Upper lobe of left lung (tissue), 6 donors: Measurements from ENCODE around the gene MESD. TPM values are rescaled to one million over a fixed set of nuclear protein-coding genes. Genes with fewer than 3 reads are reported as not detected.
A peak's percentile ranks its signal among the peaks of the same experiment; 100 is the strongest.

Source experiments
- ATAC-seq, 2 donors: fragments of 200-7000 bp; cut with Tn5 transposase; one replicate each; pipeline ENCODE4 v1.9.1; 2022; ENCODE audit warnings: mild to moderate bottlenecking in 2 of 2, moderate library complexity in 2 of 2; ENCODE audit not compliant: low FRiP score in 2 of 2
- DNase-seq, 2 donors: peaks; one replicate each; pipeline ENCODE4 v3.0.0-alpha.2; 2019 to 2020
- H3K27ac ChIP-seq, 4 donors: fragments of 200-600 bp; sonication (generic); one replicate each; pipeline ENCODE4 v1.5.1; 2016 to 2019
- H3K27me3 ChIP-seq, 4 donors: fragments of 200-600 bp; sonication (generic); one replicate each; pipeline ENCODE4 v1.5.1; 2017 to 2019
- H3K36me3 ChIP-seq, 4 donors: fragments of 200-600 bp; sonication (generic); one replicate each; pipeline ENCODE4 v1.5.1; 2016 to 2019
- H3K4me1 ChIP-seq, 4 donors: fragments of 200-600 bp; sonication (generic); one replicate each; pipeline ENCODE4 v1.5.1; 2018 to 2019
- H3K4me3 ChIP-seq, 4 donors: fragments of 200-600 bp; sonication (generic); one replicate each; pipeline ENCODE4 v1.5.1; 2017 to 2019; ENCODE audit warnings: mild to moderate bottlenecking in 2 of 4, moderate library complexity in 1 of 4
- H3K9me3 ChIP-seq, 4 donors: fragments of 200-600 bp; sonication (generic); one replicate each; pipeline ENCODE4 v1.5.1; 2018 to 2019
- CTCF ChIP-seq, 6 experiments: fragments of 450-650 bp in 4 of 6; fragments of 200-600 bp in 2 of 6; sonication (generic) in 2 of 6; IDR thresholded peaks; one replicate each; pipeline ENCODE4 v1.5.1; 2016 to 2019; ENCODE audit warnings: antibody characterized with exemption in 6 of 6
- EP300 ChIP-seq, 4 donors: sonication (generic); formaldehyde crosslinking; IDR thresholded peaks; one replicate each; pipeline ENCODE4 v1.5.1; 2017; ENCODE audit warnings: antibody characterized with exemption in 4 of 4, control low read depth in 2 of 4
- POLR2A ChIP-seq, 4 donors: fragments of 450-650 bp; IDR thresholded peaks; one replicate each; pipeline ENCODE4 v1.5.1; 2016 to 2017; ENCODE audit warnings: antibody characterized with exemption in 4 of 4, mild to moderate bottlenecking in 2 of 4
- POLR2AphosphoS5 ChIP-seq, 2 donors: sonication (generic); formaldehyde crosslinking; IDR thresholded peaks; one replicate each; pipeline ENCODE4 v1.5.1; 2017; ENCODE audit warnings: antibody characterized with exemption in 2 of 2
- WGBS, 2 donors: methylation state at CpG; one replicate each; pipeline ENCODE4 v1.1.5; 2017 to 2018; 5-methylcytosine and 5-hydroxymethylcytosine counted together
- total RNA-seq, 6 donors: library from RNA; depleted of rRNA in 4 of 6; stranded (reverse); fragments of >200 nt in 4 of 6; gene quantifications; one replicate each; pipeline versions ENCODE4 v1.1.0 to v1.2.1, GENCODE V29; 2016 to 2021
- donor health status: DM: no; HTN: no; CAD: no; lungs with moderate emphysema.
- donor health status: DM: no; HTN: yes; CAD: no; lungs with severe emphysema.

MESD gene
- total RNA-seq, 6 donors from 2014 or later: 18.2 to 35.6 (median 23.5) TPM

GRCh38 chr15:80974914-80975313 lies 14.7 kb downstream of the MESD start:
- no peak overlapping the region for H3K27ac ChIP-seq
- ATAC-seq (no peak), DNase-seq (no peak)
- no peak overlapping the region for H3K4me3 ChIP-seq
- H3K27me3 ChIP-seq: no peaks in the 10 kb centered on the region
- WGBS, 2 donors: 96 to 98% methylated on average over 4 of the region's 4 CpGs
- peaks cover 8 to 38% (median 14%) of the 10 kb centered on the region in 4 donors for H3K36me3 ChIP-seq
- TF ChIP-seq CTCF (IDR thresholded peaks at IDR 0.05): no peak
- TF ChIP-seq EP300 (IDR thresholded peaks at IDR 0.05): no peak
- no peak for TF ChIP-seq POLR2A (IDR thresholded peaks at IDR 0.05)
- TF ChIP-seq POLR2AphosphoS5 (IDR thresholded peaks at IDR 0.05): no peak
- no peaks in the 10 kb centered on the region for H3K9me3 ChIP-seq
- peaks cover 3 to 16% (median 11%) of the 10 kb centered on the region in 4 donors for H3K4me1 ChIP-seq

- TF ChIP-seq EP300 (IDR thresholded peaks at IDR 0.05): no peak
- TF ChIP-seq POLR2AphosphoS5 (IDR thresholded peaks at IDR 0.05): no peak
- no peak for TF ChIP-seq POLR2A (IDR thresholded peaks at IDR 0.05)
- no peak for TF ChIP-seq CTCF (IDR thresholded peaks at IDR 0.05)
- Histone ChIP-seq H3K4me3 (no peak overlapping the region), H3K36me3 (peaks cover 0 to 32% (median 8%) of the 10 kb centered on the region in 4 donors), H3K27me3 (no peaks in the 10 kb centered on the region), H3K9me3 (no peaks in the 10 kb centered on the region), H3K27ac (no peak overlapping the region), H3K4me1 (peaks cover 0 to 8% (median 6%) of the 10 kb centered on the region in 4 donors)
- WGBS, 2 donors: 92 to 95% methylated on average over 3 of the region's 3 CpGs
- DNase-seq (no peak), ATAC-seq (no peak)
These were observed 17.3 kb downstream of the MESD start for GRCh38 chr15:80972276-80972675.

- WGBS, 2 donors: 86 to 91% methylated on average over 2 of the region's 2 CpGs
These were observed 18.5 kb downstream of the MESD start for GRCh38 chr15:80971143-80971542.

GRCh38 chr15:80970658-80971057 lies 19.0 kb downstream of the MESD start:
- Histone ChIP-seq H3K4me1 (peaks cover 0 to 8% (median 5%) of the 10 kb centered on the region in 4 donors), H3K27me3 (no peaks in the 10 kb centered on the region), H3K9me3 (no peaks in the 10 kb centered on the region), H3K4me3 (no peak overlapping the region), H3K36me3 (peaks cover 0 to 24% (median 8%) of the 10 kb centered on the region in 4 donors), H3K27ac (no peak overlapping the region)
- ATAC-seq (no peak), DNase-seq (no peak)
- TF ChIP-seq POLR2AphosphoS5 (IDR thresholded peaks at IDR 0.05) (no peak), CTCF (IDR thresholded peaks at IDR 0.05) (no peak), POLR2A (IDR thresholded peaks at IDR 0.05) (no peak), EP300 (IDR thresholded peaks at IDR 0.05) (no peak)
- 73 to 80% methylated on average over 3 of the region's 3 CpGs for WGBS, 2 donors

More at GRCh38 chr15:80971143-80971542, 18.5 kb downstream of the MESD start:
- Histone ChIP-seq H3K9me3 (no peaks in the 10 kb centered on the region), H3K4me3 (no peak overlapping the region), H3K4me1 (peaks cover 0 to 8% (median 5%) of the 10 kb centered on the region in 4 donors), H3K27me3 (no peaks in the 10 kb centered on the region), H3K27ac (no peak overlapping the region), H3K36me3 (peaks cover 0 to 27% (median 8%) of the 10 kb centered on the region in 4 donors)
- no peak for DNase-seq
- TF ChIP-seq CTCF (IDR thresholded peaks at IDR 0.05): no peak
- TF ChIP-seq POLR2AphosphoS5 (IDR thresholded peaks at IDR 0.05): no peak
- no peak for TF ChIP-seq EP300 (IDR thresholded peaks at IDR 0.05)
- no peak for TF ChIP-seq POLR2A (IDR thresholded peaks at IDR 0.05)
- ATAC-seq: no peak

GRCh38 chr15:80970018-80970657 lies 19.5 kb downstream of the MESD start:
- no peak overlapping the region for H3K27ac ChIP-seq
- H3K4me1 ChIP-seq: peaks cover 0 to 8% (median 5%) of the 10 kb centered on the region in 4 donors
- WGBS, 2 donors: 61 to 63% methylated on average over 12 of the region's 12 CpGs
- ATAC-seq (peak; percentile 67 to 83), DNase-seq (peak in 1 of 2 donors; percentile 41)
- H3K4me3 ChIP-seq: no peak overlapping the region
- no peaks in the 10 kb centered on the region for H3K9me3 ChIP-seq
- H3K36me3 ChIP-seq: peaks cover 0 to 24% (median 8%) of the 10 kb centered on the region in 4 donors
- no peak for TF ChIP-seq EP300 (IDR thresholded peaks at IDR 0.05)
- peak; percentile 53 to 75 (median 70) for TF ChIP-seq CTCF (IDR thresholded peaks at IDR 0.05)
- no peaks in the 10 kb centered on the region for H3K27me3 ChIP-seq
